ENCODE measurements around the gene PPP1R9B.

PPP1R9B gene

DNA sequence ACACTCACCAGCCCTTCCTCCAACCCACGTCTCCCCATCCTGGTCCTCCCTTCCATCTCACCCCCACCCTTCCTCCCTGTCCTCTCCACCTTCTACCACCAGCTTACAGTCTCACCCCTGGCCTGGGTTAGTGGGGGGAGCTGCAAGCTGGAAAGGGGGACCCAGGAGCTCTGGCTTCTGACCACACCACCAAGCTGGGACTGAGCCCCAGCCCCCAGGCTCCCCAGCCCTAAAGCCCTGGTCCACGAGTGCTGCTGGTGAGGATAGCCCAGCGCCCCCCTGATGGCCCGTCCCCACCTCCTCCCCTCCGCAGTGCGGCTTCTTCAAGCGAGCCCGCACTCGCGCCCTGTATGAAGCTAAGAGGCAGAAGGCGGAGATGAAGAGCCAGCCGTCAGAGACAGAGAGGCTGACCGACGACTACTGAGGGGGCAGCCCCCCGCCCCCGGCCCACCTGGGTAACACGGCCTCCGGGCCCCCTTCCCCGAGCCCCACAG lies 62.5 kb downstream of the PPP1R9B start:
- Mint-ChIP-seq H3K4me3 (no peak overlapping the region), H3K9me3 (no peaks in the 10 kb centered on the region), H3K4me1 (ENCODE audit: low read depth) (no peaks in the 10 kb centered on the region), H3K27me3 (no peaks in the 10 kb centered on the region), H3K36me3 (ENCODE audit: low read depth) (no peaks in the 10 kb centered on the region), H3K27ac (no peak overlapping the region)

DNA sequence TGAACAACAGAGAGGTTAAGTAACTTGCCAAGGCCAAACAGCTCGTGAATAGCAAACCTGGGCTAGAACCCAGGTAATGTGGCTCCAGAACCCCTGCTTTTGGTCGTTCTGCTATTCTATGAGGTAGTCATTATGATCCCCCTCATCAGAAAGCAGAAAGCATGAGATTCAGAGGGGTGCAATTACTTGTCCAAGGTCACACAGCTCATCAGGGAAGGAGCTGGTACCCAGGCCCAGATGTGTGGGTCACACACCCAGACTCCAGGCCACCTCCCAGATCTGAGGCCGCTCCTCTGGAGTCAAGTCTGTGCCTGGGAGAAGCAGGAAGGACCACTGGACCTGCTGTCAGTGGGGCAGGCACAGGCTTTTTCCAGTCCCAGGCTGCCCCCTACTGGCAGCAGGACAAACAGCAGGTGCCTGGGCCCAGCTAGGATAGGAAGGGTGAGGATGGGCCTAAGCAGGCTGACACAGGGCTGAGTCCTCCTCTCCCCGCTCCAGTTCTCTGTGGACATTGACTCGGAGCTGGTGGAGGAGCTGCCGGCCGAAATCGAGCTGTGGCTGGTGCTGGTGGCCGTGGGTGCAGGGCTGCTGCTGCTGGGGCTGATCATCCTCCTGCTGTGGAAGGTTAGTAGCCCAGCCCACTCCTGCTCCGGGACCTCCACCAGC lies 63.1 kb downstream of the PPP1R9B start:
- Mint-ChIP-seq H3K27me3 (no peaks in the 10 kb centered on the region), H3K9me3 (no peaks in the 10 kb centered on the region), H3K4me1 (ENCODE audit: low read depth) (no peaks in the 10 kb centered on the region), H3K36me3 (ENCODE audit: low read depth) (no peaks in the 10 kb centered on the region), H3K27ac (no peak overlapping the region), H3K4me3 (no peak overlapping the region)
